Subcutaneous adipose tissue (tissue), 4 donors: ENCODE measurements around the gene TUBB6. TPM values are rescaled to one million over a fixed set of nuclear protein-coding genes. Genes with fewer than 3 reads are reported as not detected.

Experiments
- total RNA-seq, 4 donors: library from RNA; depleted of rRNA; stranded (reverse); fragments of >200 nt; gene quantifications; one replicate each; pipeline ENCODE4 v1.1.0, GENCODE V29; 2016
- TF ChIP-seq, protein P1 (sequence below): fragments of 450-650 bp; IDR thresholded peaks from one replicate; pipeline ENCODE4 v1.5.1; 2016; ENCODE audit warnings: low read depth, mild to moderate bottlenecking, control low read depth, antibody characterized with exemption, moderate library complexity

The TUBB6 gene
- total RNA-seq, 4 donors from 2014 or later, result 240 to 485 (median 350) TPM

DNA sequence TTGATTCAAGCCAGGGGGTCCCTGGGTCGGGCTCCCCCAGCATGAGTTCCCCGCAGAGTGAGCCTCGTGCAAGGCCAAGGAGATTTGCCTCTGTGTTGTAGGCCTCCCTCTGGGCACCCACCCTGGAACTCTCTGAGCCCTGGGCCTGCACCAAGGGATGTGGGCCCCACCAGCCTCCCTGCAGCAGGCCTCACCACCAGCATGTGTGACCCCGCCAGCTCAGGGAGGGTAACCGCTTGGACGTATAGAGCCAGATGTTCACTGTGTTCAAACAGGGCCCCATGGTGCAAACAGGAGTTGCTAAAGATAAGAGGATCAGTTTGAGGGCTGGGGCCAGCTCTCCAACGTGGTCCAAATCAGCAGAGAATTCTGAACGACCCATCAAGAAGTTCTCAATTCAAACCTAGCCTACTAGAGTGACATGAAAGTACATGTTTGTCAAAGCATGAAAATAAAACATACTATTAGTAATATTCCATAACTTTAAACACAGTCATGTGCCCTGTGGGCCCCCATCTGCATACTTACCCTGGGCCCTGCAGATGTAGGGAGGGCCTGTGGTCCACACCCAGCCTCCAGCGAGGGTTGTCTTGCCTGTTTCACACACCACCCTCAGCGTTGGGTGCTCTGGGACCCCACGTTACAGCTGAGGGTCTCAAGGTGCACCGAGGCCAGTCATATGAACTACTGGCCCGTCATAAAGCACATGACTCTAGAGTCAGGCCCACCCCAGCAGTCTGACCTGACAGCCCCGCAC is 5.5 kb upstream of the TUBB6 start:
- TF ChIP-seq, protein P1, sequence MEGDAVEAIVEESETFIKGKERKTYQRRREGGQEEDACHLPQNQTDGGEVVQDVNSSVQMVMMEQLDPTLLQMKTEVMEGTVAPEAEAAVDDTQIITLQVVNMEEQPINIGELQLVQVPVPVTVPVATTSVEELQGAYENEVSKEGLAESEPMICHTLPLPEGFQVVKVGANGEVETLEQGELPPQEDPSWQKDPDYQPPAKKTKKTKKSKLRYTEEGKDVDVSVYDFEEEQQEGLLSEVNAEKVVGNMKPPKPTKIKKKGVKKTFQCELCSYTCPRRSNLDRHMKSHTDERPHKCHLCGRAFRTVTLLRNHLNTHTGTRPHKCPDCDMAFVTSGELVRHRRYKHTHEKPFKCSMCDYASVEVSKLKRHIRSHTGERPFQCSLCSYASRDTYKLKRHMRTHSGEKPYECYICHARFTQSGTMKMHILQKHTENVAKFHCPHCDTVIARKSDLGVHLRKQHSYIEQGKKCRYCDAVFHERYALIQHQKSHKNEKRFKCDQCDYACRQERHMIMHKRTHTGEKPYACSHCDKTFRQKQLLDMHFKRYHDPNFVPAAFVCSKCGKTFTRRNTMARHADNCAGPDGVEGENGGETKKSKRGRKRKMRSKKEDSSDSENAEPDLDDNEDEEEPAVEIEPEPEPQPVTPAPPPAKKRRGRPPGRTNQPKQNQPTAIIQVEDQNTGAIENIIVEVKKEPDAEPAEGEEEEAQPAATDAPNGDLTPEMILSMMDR, result no peak

DNA sequence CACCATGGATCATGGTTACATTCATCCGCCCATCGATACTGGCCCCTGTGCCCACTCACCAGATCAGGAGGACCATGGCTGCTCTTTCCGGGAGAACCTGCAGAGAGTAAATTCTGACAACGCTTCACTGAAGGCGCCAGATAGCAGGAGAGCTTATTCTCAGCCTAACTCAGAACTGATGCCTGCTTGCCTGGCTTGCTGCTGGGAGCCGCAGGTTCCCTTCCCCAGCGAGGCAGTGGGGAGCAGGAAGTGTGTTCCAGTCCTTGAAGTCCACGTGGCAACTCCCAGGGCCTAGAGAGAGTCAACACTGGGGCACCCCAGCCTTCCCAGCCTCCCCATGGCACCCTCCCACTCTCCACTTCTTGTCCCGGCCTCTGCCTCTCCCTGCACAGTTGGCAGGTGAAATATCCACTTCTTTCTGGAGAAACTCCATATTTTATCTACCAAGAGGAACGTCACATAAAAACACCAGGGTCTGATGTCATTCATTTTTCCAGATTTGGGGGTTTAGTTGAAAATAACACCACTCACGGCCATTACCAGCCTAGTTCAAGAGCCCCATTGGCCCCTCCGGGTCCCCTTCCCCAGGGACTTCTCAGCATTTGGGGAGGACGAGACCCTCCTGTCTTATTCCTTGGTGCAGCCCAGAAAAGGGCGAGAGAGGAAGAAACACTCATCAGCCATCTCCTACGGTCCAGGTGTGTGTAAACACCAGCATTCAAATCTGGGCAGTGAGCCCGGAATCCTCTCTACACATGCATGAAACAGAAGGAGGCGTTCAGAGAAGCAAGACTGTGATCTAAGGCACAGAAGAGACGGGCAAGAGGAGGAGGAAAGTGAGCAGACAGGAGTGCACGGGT is 3.5 kb upstream of the TUBB6 start:
- TF ChIP-seq, protein P1, result no peak

DNA sequence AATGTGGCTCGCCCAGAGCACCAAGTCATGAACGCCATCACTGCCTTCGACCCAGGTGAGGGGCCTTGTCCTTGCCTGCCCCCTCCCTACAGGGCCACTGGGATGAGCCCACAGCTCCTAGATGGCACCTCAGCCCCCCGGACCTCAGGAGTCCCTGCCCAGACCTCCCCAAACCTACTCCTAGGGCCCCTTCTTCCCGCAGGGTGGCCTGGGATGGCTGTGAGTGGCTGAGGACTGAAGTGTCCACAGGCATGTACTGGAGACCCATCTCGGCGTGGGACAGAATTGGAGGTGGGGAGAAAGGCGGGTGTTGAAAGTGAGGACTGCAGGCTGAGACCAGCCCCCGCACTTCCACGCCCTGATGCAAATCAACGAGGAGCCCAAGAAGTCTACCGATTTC is 2.8 kb upstream of the TUBB6 start:
- TF ChIP-seq, protein P1, result no peak

DNA sequence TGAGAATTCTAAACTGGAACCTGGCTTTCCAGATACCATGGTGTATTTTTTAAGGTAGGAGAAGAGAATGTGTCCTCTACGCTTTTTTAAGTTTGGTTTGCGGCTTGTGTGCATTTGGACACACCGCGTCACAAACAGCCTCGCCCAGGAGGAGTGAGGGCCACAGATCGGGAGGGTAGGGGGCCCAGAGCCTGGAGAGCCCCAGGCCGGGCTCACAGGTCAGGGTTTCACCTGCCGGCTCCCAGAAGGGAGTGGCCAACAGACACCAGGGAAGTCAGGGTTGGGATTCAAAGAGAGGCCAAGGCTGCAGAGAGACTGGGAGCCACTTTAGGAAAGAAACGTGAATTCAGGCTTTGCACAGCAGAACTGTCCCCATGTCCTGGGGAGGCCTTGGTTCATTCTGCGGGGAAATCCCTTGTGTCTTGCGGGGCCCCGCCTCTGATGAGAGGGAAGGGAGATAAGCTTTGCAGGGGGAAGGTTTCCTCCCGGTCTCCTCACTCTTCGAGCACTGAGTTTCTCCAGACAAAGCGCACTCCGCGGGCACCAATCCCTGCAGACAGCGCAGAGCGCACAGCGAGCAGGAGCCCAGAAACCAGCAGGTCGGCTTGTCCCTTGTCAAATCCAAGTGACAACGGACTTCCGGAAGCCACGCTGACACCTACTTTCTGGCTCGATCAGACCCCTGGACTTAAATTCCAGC is 2.0 kb upstream of the TUBB6 start:
- TF ChIP-seq, protein P1, result no peak

DNA sequence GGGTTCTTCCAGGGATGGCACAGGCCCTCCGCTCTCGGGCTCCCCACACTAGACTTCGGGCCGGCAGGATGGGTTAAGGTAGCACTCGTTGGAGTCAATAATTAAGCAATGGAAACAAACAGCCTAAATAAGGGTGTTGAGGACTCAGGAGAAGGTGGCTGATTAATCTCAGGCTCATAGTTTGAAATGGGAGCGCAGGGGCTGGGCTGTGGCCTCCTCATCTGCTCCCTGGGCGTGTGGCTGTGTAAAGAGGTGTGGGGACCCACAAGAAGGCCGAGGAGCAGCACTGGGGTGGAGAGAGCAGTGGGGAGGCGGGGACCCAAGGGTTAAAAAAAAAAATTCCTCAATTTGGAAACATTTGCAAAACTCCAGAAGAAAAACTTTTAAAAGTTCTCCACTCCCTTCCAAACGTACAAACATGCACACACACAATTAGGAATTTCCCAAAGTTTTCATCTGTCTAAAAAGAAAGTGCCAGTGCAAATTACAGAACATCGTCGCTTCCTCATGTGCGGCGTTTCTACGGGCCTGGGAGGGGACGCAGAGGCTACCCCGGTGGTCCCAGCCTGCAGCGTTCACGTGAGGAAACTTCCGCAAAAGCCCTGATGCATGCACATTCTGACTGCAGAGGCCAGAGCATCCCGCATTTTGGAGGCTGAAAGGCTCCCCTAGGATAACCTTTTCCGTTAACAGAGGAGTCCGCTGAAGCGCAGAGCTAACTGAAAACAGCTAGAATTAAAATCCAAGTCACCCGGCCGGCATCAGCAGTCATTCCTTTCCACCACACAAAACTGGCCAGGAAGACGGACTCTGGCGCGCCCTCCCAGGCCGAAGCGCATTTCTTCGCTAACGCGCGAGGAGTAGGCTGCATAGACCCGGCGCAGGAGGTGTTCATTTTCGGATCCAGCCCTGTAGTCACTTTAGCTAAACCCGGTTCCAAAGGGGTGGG is 1.0 kb upstream of the TUBB6 start:
- TF ChIP-seq, protein P1, result no peak

DNA sequence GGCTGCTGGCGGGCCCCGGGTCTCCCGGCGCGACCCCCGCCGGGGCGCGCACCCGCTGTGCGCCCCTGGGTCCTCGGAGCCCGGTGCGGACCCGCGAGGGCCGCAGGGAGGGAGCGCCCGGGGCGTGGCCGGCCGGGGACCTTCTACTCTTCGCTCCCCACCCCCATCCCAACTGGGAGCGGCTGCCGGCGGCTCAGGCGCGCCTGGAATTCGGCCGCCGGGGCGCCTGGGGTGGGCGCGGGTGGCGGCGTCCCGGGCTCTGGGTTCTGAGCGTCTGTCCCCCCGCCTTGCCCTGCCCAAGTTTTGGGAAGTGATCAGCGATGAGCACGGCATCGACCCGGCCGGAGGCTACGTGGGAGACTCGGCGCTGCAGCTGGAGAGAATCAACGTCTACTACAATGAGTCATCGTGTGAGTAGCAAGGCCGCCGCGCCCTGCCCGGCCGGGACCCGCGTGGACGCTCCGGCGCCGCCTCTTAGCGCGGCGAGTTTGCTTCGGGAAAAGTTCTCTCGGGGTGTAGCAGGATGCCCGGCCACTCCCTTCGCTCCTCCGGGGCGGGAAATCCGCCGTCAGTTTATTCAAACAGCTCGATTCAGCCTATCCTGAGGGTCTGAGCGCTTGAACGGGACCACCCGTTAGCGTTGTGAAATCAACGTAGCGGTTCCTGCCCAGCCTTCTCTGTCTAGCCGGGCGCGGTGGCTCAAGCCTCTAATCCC is 502 bp downstream of the TUBB6 start:
- TF ChIP-seq, protein P1, result no peak
